Esophagus squamous epithelium (tissue), 4 donors: ENCODE measurements around the gene LTBR.

Experiments used
- POLR2A ChIP-seq, 4 donors: fragments of 450-650 bp; IDR thresholded peaks; one replicate each; pipeline ENCODE4 v1.6.1; 2017; ENCODE audit warnings: antibody characterized with exemption in 4 of 4, mild to moderate bottlenecking in 4 of 4, moderate library complexity in 3 of 4
- TF ChIP-seq, protein P1 (sequence below), 6 experiments: fragments of 450-650 bp in 4 of 6; fragments of 200-600 bp in 2 of 6; sonication (generic) in 2 of 6; IDR thresholded peaks; one replicate each; pipeline ENCODE4 v1.5.1; 2016 to 2019; ENCODE audit warnings: antibody characterized with exemption in 6 of 6, mild to moderate bottlenecking in 4 of 6, moderate library complexity in 4 of 6

DNA sequence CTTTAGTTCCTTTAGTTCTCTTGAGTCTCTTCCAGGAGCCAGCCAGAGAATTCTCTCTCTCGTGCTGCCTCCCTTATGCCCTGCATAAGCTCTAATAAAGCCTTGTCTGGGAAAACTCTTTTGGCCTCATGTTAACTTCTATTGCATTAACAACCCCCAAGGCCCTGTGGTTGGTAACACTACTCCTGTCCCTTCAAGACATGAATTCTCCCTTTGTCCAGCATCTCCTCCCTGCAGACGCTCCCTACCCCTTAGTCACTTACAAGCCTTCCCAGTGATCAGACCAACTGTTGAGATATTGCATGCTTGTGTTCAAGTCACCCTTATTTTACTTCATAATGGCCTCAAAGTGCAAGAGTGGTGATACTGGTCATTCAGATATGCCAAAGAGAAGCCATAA, 12.1 kb downstream of the LTBR start:
- TF ChIP-seq, protein P1, sequence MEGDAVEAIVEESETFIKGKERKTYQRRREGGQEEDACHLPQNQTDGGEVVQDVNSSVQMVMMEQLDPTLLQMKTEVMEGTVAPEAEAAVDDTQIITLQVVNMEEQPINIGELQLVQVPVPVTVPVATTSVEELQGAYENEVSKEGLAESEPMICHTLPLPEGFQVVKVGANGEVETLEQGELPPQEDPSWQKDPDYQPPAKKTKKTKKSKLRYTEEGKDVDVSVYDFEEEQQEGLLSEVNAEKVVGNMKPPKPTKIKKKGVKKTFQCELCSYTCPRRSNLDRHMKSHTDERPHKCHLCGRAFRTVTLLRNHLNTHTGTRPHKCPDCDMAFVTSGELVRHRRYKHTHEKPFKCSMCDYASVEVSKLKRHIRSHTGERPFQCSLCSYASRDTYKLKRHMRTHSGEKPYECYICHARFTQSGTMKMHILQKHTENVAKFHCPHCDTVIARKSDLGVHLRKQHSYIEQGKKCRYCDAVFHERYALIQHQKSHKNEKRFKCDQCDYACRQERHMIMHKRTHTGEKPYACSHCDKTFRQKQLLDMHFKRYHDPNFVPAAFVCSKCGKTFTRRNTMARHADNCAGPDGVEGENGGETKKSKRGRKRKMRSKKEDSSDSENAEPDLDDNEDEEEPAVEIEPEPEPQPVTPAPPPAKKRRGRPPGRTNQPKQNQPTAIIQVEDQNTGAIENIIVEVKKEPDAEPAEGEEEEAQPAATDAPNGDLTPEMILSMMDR (IDR thresholded peaks at IDR 0.05): no peak
- no peak for TF ChIP-seq POLR2A (IDR thresholded peaks at IDR 0.05)
